CD14-positive monocyte (primary cell): Measurements from ENCODE around the gene HSD3B2. TPM values are rescaled to one million over a fixed set of nuclear protein-coding genes. Genes with fewer than 3 reads are reported as not detected.

Experiments used
- DNase-seq, 3 donors: peaks; one replicate each; pipeline ENCODE4 v3.0.0-alpha.2; 2011 to 2022
- H2AFZ ChIP-seq: 2 replicates; pipeline ENCODE4 v1.6.0; 2012; ENCODE audit warnings: mild to moderate bottlenecking, low read depth, low read length, inconsistent platforms; ENCODE audit not compliant: insufficient read depth, poor library complexity, severe bottlenecking
- H3K27ac ChIP-seq, 2 donors: 1 replicate in 1 of 2; 2 replicates in 1 of 2; pipeline ENCODE4 v1.5.1; 2012 to 2013; ENCODE audit warnings: low read length in 2 of 2, control low read depth in 1 of 2, inconsistent platforms in 1 of 2, low read depth in 1 of 2, mild to moderate bottlenecking in 1 of 2
- H3K27me3 ChIP-seq, 2 donors: one replicate each; pipeline versions ENCODE4 v1.6.0 to v1.6.1; 2011 to 2013; ENCODE audit warnings: low read length in 2 of 2; ENCODE audit not compliant: control insufficient read depth in 2 of 2, insufficient read depth in 2 of 2
- H3K36me3 ChIP-seq, 2 donors: replicated peaks in 1 of 2; 1 replicate in 1 of 2; 2 replicates in 1 of 2; pipeline versions ENCODE4 v1.5.1 to v1.6.1; 2012 to 2013; ENCODE audit warnings: low read length in 2 of 2, control low read depth in 1 of 2, inconsistent platforms in 1 of 2, mild to moderate bottlenecking in 1 of 2; ENCODE audit not compliant: insufficient read depth in 2 of 2, control insufficient read depth in 1 of 2
- H3K4me1 ChIP-seq, 2 donors: 1 replicate in 1 of 2; 2 replicates in 1 of 2; pipeline versions ENCODE4 v1.5.1 to v1.6.1; 2012 to 2013; ENCODE audit warnings: low read length in 2 of 2, control low read depth in 1 of 2, inconsistent platforms in 1 of 2, mild to moderate bottlenecking in 1 of 2, moderate library complexity in 1 of 2; ENCODE audit not compliant: insufficient read depth in 2 of 2, control insufficient read depth in 1 of 2
- H3K4me2 ChIP-seq: replicated peaks from 2 replicates; pipeline ENCODE3; 2012; ENCODE audit warnings: low read length, moderate library complexity, mild to moderate bottlenecking; ENCODE audit not compliant: poor library complexity, severe bottlenecking; ENCODE audit errors: extremely low read depth
- H3K4me3 ChIP-seq, 3 experiments: fragments of 200-600 bp in 1 of 3; sonication (generic) in 1 of 3; replicated peaks in 1 of 3; 1 replicate in 2 of 3; 2 replicates in 1 of 3; pipeline ENCODE4 v1.5.1; 2011 to 2013; ENCODE audit warnings: low read length in 3 of 3, mild to moderate bottlenecking in 3 of 3, control low read depth in 2 of 3, low read depth in 2 of 3, inconsistent platforms in 1 of 3, moderate library complexity in 1 of 3
- H3K79me2 ChIP-seq: 2 replicates; pipeline ENCODE4 v1.6.0; 2012; ENCODE audit warnings: mild to moderate bottlenecking, control low read depth, inconsistent platforms, low read length, moderate library complexity; ENCODE audit not compliant: insufficient read depth
- H3K9ac ChIP-seq: 2 replicates; pipeline ENCODE4 v1.6.0; 2017; ENCODE audit warnings: low read length, mild to moderate bottlenecking; ENCODE audit not compliant: insufficient read depth, poor library complexity, severe bottlenecking
- H3K9me3 ChIP-seq, 2 donors: replicated peaks in 1 of 2; 1 replicate in 1 of 2; 2 replicates in 1 of 2; pipeline versions ENCODE4 v1.5.1 to v1.6.1; 2012 to 2013; ENCODE audit warnings: low read length in 2 of 2, control low read depth in 1 of 2; ENCODE audit not compliant: control insufficient read depth in 1 of 2, insufficient read depth in 1 of 2
- H4K20me1 ChIP-seq: 2 replicates; pipeline ENCODE4 v1.6.0; 2012; ENCODE audit warnings: mild to moderate bottlenecking, low read length, control low read depth, moderate library complexity; ENCODE audit not compliant: insufficient read depth
- H3K27ac Mint-ChIP-seq, 7 donors: one replicate each; pipeline ENCODE4 v1.8.0; 2020; ENCODE audit warnings: mild to moderate bottlenecking in 7 of 7, mixed read lengths in 7 of 7, moderate library complexity in 6 of 7, inconsistent platforms in 2 of 7
- H3K27me3 Mint-ChIP-seq, 3 donors: one replicate each; pipeline ENCODE4 v1.8.0; 2021 to 2022; ENCODE audit warnings: low read depth in 3 of 3, mild to moderate bottlenecking in 3 of 3, mixed read lengths in 3 of 3, moderate library complexity in 3 of 3, inconsistent platforms in 1 of 3
- H3K36me3 Mint-ChIP-seq, 2 donors: one replicate each; pipeline ENCODE4 v1.8.0; 2020; ENCODE audit warnings: mixed read lengths in 2 of 2, inconsistent platforms in 1 of 2, mild to moderate bottlenecking in 1 of 2
- H3K4me1 Mint-ChIP-seq: one replicate; pipeline ENCODE4 v1.8.0; 2020; ENCODE audit warnings: mild to moderate bottlenecking, mixed read lengths
- H3K4me3 Mint-ChIP-seq, 2 donors: one replicate each; pipeline ENCODE4 v1.8.0; 2020; ENCODE audit warnings: mild to moderate bottlenecking in 2 of 2, mixed read lengths in 2 of 2, moderate library complexity in 1 of 2
- H3K9me3 Mint-ChIP-seq, 7 donors: one replicate each; pipeline ENCODE4 v1.8.0; 2020 to 2022; ENCODE audit warnings: mixed read lengths in 7 of 7, mild to moderate bottlenecking in 6 of 7, moderate library complexity in 6 of 7, inconsistent platforms in 2 of 7
- WGBS: methylation state at CpG from one replicate; pipeline ENCODE4 v1.1.5; 2013; ENCODE audit warnings: missing lambda C conversion rate; ENCODE audit not compliant: insufficient coverage; 5-methylcytosine and 5-hydroxymethylcytosine counted together
- intact Hi-C, 2 donors: fragments of 100-400 bp; cut with micrococcal nuclease; formaldehyde crosslinking; loops; one replicate each; pipeline versions ENCODE4 v1.15.0 to v1.15.1; 2023
- polyA plus RNA-seq, 3 donors: library from polyadenylated mRNA; depleted of rRNA in 1 of 3; unstranded in 2 of 3; stranded (reverse) in 1 of 3; fragments of 300-500 nt in 2 of 3; fragments of >200 nt in 1 of 3; fragmentation: Illumina TruSeq in 2 of 3; gene quantifications; 1 replicate in 2 of 3; 2 replicates in 1 of 3; pipeline ENCODE4 v1.2.3, GENCODE V29; 2012 to 2021
- TF ChIP-seq, protein P1 (sequence below): fragments of 200-600 bp; IDR thresholded peaks from one replicate; pipeline ENCODE4 v1.8.0; 2022; ENCODE audit warnings: antibody characterized with exemption, mild to moderate bottlenecking

HSD3B2 gene
- polyA plus RNA-seq, 3 donors: not detected

DNA sequence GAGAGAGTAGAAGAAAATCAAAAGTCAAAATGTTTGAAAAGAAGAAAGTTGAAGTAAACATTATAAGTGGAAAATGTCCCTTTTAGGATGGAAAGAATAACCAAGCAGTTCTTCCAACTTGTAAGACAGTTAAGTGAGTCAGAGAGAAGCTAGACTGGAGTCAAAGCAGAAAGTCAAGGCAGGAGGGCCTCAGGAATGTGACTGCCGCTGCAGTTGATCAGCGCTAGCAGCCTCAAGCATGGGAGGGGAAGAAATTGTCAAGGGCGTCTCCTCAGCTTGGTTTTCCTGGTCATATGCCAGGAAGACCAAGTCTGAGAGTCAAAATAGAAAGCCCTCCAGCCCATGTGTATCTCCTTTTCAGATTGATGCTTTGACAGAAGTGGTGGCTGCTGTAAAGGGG is 23.2 kb upstream of the HSD3B2 start:
- intact Hi-C loops: no loop called here

DNA sequence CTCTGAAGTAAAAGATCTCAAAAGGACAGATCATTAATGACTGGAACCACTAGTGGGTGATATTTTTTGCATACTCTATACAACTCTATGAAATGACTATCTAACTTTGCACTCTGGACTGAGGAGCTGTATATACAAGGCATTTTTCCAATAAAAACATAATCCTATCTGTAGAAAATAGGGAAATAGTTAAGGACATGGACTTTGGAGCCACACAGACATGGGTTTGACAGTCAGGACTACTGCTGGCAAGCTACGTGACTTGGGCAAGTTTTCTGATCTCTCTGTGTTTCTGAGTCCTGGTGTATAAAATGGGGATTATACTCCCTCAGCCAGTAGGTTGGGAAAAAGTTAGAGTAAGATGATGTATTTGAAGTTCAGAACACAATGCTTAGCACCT is 20.9 kb upstream of the HSD3B2 start:
- Mint-ChIP-seq H3K36me3 (no peaks in the 10 kb centered on the region), H3K4me1 (no peaks in the 10 kb centered on the region), H3K9me3 (peaks cover 0 to 2% (median 0%) of the 10 kb centered on the region in 7 donors), H3K4me3 (no peak overlapping the region), H3K27ac (no peak overlapping the region), H3K27me3 (peaks cover 3 to 8% (median 3%) of the 10 kb centered on the region in 3 donors)
- Histone ChIP-seq H3K4me1 (no peaks in the 10 kb centered on the region), H3K36me3 (no peaks in the 10 kb centered on the region), H2AFZ (no peak overlapping the region), H3K9me3 (no peaks in the 10 kb centered on the region), H3K27ac (no peak overlapping the region), H3K79me2 (no peaks in the 10 kb centered on the region), H4K20me1 (no peaks in the 10 kb centered on the region), H3K4me2 (no peak overlapping the region), H3K27me3 (no peaks in the 10 kb centered on the region), H3K4me3 (no peak overlapping the region), H3K9ac (no peak overlapping the region)
- intact Hi-C loops: no loop called here
- TF ChIP-seq, protein P1, sequence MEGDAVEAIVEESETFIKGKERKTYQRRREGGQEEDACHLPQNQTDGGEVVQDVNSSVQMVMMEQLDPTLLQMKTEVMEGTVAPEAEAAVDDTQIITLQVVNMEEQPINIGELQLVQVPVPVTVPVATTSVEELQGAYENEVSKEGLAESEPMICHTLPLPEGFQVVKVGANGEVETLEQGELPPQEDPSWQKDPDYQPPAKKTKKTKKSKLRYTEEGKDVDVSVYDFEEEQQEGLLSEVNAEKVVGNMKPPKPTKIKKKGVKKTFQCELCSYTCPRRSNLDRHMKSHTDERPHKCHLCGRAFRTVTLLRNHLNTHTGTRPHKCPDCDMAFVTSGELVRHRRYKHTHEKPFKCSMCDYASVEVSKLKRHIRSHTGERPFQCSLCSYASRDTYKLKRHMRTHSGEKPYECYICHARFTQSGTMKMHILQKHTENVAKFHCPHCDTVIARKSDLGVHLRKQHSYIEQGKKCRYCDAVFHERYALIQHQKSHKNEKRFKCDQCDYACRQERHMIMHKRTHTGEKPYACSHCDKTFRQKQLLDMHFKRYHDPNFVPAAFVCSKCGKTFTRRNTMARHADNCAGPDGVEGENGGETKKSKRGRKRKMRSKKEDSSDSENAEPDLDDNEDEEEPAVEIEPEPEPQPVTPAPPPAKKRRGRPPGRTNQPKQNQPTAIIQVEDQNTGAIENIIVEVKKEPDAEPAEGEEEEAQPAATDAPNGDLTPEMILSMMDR: no peak
- no CpG with 5 or more reads among the region's 1 CpG for WGBS
- DNase-seq: no peak

More for the DNA sequence above, 23.2 kb upstream of the HSD3B2 start:
- TF ChIP-seq, protein P1: no peak
- Mint-ChIP-seq H3K4me3 (no peak overlapping the region), H3K9me3 (peaks cover 0 to 2% (median 0%) of the 10 kb centered on the region in 7 donors), H3K27me3 (peaks cover 3 to 6% (median 3%) of the 10 kb centered on the region in 3 donors), H3K4me1 (no peaks in the 10 kb centered on the region), H3K27ac (no peak overlapping the region), H3K36me3 (no peaks in the 10 kb centered on the region)
- Histone ChIP-seq H3K79me2 (no peaks in the 10 kb centered on the region), H3K9ac (no peak overlapping the region), H3K4me2 (no peak overlapping the region), H3K27ac (no peak overlapping the region), H3K36me3 (no peaks in the 10 kb centered on the region), H4K20me1 (no peaks in the 10 kb centered on the region), H3K27me3 (peaks cover 0 to 2% of the 10 kb centered on the region in 2 donors), H3K4me1 (no peaks in the 10 kb centered on the region), H2AFZ (no peak overlapping the region), H3K9me3 (no peaks in the 10 kb centered on the region), H3K4me3 (no peak overlapping the region)
- 100% methylated on average over 3 of the region's 3 CpGs for WGBS
- DNase-seq: no peak
